Activated CD8-positive, alpha-beta memory T cell treated with anti-CD3 and anti-CD28 coated beads for 1 hour (primary cell): Measurements from ENCODE around the gene DICER1.

Experiments used
- DNase-seq, 2 donors: peaks; one replicate each; pipeline ENCODE4 v3.0.0-alpha.2; 2020; ENCODE audit warnings: low read depth in 1 of 2; ENCODE audit errors: extremely low read depth in 1 of 2

The DICER1 gene

GRCh38 chr14:95043732-95044462, 113.4 kb downstream of the DICER1 start:
- DNase-seq, result no peak

GRCh38 chr14:95043314-95043713, 114.0 kb downstream of the DICER1 start:
- no peak for DNase-seq

GRCh38 chr14:95041477-95042020, 115.8 kb downstream of the DICER1 start:
- DNase-seq, result no peak

- no peak for DNase-seq
These were observed 116.4 kb downstream of the DICER1 start for GRCh38 chr14:95040708-95041476.

GRCh38 chr14:95039993-95040348, 117.4 kb downstream of the DICER1 start:
- DNase-seq, result no peak

GRCh38 chr14:95039259-95039992, 117.9 kb downstream of the DICER1 start:
- no peak for DNase-seq

- DNase-seq, result no peak
These were observed 118.6 kb downstream of the DICER1 start for GRCh38 chr14:95038521-95039250.

- no peak for DNase-seq
These were observed 120.1 kb downstream of the DICER1 start for GRCh38 chr14:95037273-95037672.
